ENCODE results near the gene REL. TPM values are rescaled to one million over a fixed set of nuclear protein-coding genes. Genes with fewer than 3 reads are reported as not detected.
"Not testable (repeated sequence)": the region's sequence is repeated elsewhere in the genome, so short reads cannot be mapped to it uniquely, and the experiment has no call there.

Gene REL
- total RNA-seq, 1 donor from 2014 or later, result 5.4 TPM

DNA sequence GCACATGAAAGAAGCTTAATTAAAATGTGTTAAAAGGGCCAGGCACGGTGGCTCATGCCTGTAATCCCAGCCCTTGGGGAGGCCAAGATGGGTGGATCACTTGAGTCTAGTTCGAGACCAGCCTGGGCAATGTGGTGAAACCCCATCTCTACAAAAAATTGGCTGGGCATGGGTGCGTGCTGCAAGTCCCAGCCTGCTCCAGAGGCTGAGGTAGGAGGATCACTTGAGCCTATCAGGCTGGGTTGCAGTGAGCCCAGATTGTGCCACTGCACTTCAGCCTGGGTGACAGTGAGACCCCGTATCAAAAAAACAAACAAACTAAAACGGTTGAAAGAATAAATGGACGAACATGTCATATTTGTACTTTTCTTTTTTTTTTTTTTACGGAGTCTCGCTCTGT, 26.0 kb downstream of the REL start:
- H3K27me3 Mint-ChIP-seq (ENCODE audit: low read depth), result no peaks in the 10 kb centered on the region

DNA sequence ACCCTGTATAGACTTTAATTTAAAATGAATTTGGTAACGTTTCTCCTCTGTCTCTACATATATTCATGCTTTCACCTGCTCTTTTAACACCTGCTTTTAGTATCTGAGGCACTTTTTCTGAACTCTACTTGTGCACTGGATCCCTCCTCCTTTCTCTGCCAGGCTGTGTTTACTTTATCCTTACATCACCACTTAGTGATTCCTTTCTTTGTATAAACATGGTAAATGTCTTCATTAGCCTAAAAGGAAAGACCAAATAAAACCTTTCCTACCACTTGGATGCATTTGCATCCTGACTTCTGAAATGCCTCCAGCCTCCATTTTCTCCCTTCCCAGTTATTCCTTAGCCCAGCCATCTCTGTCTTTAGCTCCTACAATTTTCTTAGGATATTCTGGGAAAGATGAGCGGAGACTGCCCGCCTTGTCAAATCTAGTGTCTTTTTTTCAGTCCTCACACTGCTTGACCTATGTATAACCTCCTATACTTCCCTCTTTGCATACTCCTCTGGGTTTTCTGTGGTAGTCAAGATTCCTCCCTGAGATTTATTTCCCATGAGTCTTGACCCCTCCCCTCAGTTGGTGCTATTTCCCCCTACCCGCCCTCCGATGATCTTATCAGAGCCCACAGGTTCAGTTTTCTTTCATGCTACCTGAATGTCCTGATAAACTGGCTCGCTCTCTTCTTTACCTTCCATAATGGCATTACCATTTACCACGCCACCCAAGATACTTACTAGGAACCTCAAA, 44.8 kb downstream of the REL start:
- no peak for DNase-seq (ENCODE audit: low spot score)
- H3K9me3 Mint-ChIP-seq (ENCODE audit: low read depth), result no peaks in the 10 kb centered on the region

More for the DNA sequence above, 26.0 kb downstream of the REL start:
- Mint-ChIP-seq H3K27ac (ENCODE audit: unreplicated experiment) (no peak overlapping the region), H3K36me3 (ENCODE audit: low read depth) (peaks cover 7% of the 10 kb centered on the region), H3K4me1 (ENCODE audit: low read depth) (no peaks in the 10 kb centered on the region), H3K9me3 (ENCODE audit: low read depth) (no peaks in the 10 kb centered on the region), H3K4me3 (ENCODE audit: unreplicated experiment) (no peak overlapping the region)
- DNase-seq (ENCODE audit: low spot score), result no peak
- no peak for TF ChIP-seq CTCF (IDR thresholded peaks at IDR 0.05)

GRCh38 chr2:60926741-60927552, 45.6 kb downstream of the REL start:
- peaks cover 11% of the 10 kb centered on the region for H3K4me1 Mint-ChIP-seq (ENCODE audit: low read depth)
- H3K9me3 Mint-ChIP-seq (ENCODE audit: low read depth), result no peaks in the 10 kb centered on the region
- H3K27ac Mint-ChIP-seq (ENCODE audit: unreplicated experiment), result no peak overlapping the region
- DNase-seq (ENCODE audit: low spot score), result no peak
- no peak for TF ChIP-seq CTCF (IDR thresholded peaks at IDR 0.05)
- no peaks in the 10 kb centered on the region for H3K27me3 Mint-ChIP-seq (ENCODE audit: low read depth)
- H3K4me3 Mint-ChIP-seq (ENCODE audit: unreplicated experiment), result no peak overlapping the region
- H3K36me3 Mint-ChIP-seq (ENCODE audit: low read depth), result peaks cover 23% of the 10 kb centered on the region

More for the DNA sequence above, 44.8 kb downstream of the REL start:
- Mint-ChIP-seq H3K4me1 (ENCODE audit: low read depth) (peaks cover 11% of the 10 kb centered on the region), H3K27ac (ENCODE audit: unreplicated experiment) (no peak overlapping the region), H3K27me3 (ENCODE audit: low read depth) (no peaks in the 10 kb centered on the region), H3K4me3 (ENCODE audit: unreplicated experiment) (no peak overlapping the region), H3K36me3 (ENCODE audit: low read depth) (peaks cover 24% of the 10 kb centered on the region)
- TF ChIP-seq CTCF (IDR thresholded peaks at IDR 0.05), result no peak

GRCh38 chr2:60932061-60932460, 50.7 kb downstream of the REL start:
- peaks cover 14% of the 10 kb centered on the region for H3K36me3 Mint-ChIP-seq (ENCODE audit: low read depth)
- H3K4me3 Mint-ChIP-seq (ENCODE audit: unreplicated experiment); H3K27me3 Mint-ChIP-seq (ENCODE audit: low read depth); H3K27ac Mint-ChIP-seq (ENCODE audit: unreplicated experiment); DNase-seq (ENCODE audit: low spot score); H3K4me1 Mint-ChIP-seq (ENCODE audit: low read depth); H3K9me3 Mint-ChIP-seq (ENCODE audit: low read depth): not testable (repeated sequence)

DNA sequence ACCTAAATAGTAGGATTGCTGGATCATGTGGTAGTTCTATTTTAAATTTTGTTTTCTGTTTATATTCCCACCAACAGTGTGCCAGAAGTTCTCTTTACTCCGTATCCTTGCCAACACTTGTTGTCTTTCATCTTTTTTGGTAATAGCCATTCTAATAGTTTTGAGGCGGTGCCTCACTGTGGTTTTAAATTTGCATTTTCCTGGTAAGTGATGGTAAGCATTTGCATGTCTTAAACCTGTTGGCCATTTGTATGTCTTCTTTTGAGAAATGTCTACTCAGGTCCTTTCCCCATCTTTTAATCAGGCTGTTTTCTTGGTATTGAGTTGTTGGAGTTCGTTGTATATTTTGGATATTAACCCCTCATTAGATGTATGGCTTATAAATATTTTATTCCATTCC, 51.6 kb downstream of the REL start:
- TF ChIP-seq CTCF (IDR thresholded peaks at IDR 0.05), result no peak
- Mint-ChIP-seq H3K9me3 (ENCODE audit: low read depth) (peaks cover 3% of the 10 kb centered on the region), H3K27me3 (ENCODE audit: low read depth) (no peaks in the 10 kb centered on the region), H3K4me1 (ENCODE audit: low read depth) (no peaks in the 10 kb centered on the region), H3K27ac (ENCODE audit: unreplicated experiment) (no peak overlapping the region), H3K36me3 (ENCODE audit: low read depth) (peaks cover 13% of the 10 kb centered on the region), H3K4me3 (ENCODE audit: unreplicated experiment) (no peak overlapping the region)
- no peak for DNase-seq (ENCODE audit: low spot score)
